HCT116 (cell line): ENCODE results near the gene RGS19. TPM values are rescaled to one million over a fixed set of nuclear protein-coding genes. Genes with fewer than 3 reads are reported as not detected.

ENCODE experiments used
- ATAC-seq: fragments of 200-7000 bp; cut with Tn5 transposase; 2 replicates; pipeline ENCODE4 v1.9.1; 2020; ENCODE audit warnings: mild to moderate bottlenecking, moderate library complexity
- BruUV-seq: library from RNA; stranded (reverse); fragments of 400-500 nt; replicated peaks from 2 replicates; lab custom pipeline; 2021; lab: Mats Ljungman, UMichigan
- CTCF ChIA-PET: fragments of 300-600 bp; sonication (Branson Sonifier 250); formaldehyde crosslinking; loops from one replicate; lab custom pipeline; 2021; ENCODE audit warnings: antibody characterized with exemption; lab: Charles Lee
- POLR2A ChIA-PET: fragments of 300-600, 350-600 bp; sonication (Branson Sonifier 250); formaldehyde crosslinking; loops from one replicate; lab custom pipeline; 2021; ENCODE audit warnings: antibody characterized with exemption; lab: Charles Lee
- RAD21 ChIA-PET, 2 experiments: fragments of 300-600 bp; sonication (Branson Sonifier 250); formaldehyde crosslinking; loops; one replicate each; lab custom pipeline; 2023; ENCODE audit warnings: low total read pairs in 2 of 2; ENCODE audit not compliant: uncharacterized antibody in 2 of 2, unreplicated experiment in 2 of 2, low non-redundant PET in 1 of 2; lab: Charles Lee
- DNase-seq: peaks from one replicate; pipeline ENCODE4 v3.0.0-alpha.2; 2010; ENCODE audit warnings: low read depth, low spot score
- H2AFZ ChIP-seq: fragments of 200-600 bp; shearing (Covaris generic), sonication (generic); 2 replicates; pipeline ENCODE4 v1.6.1; 2017; ENCODE audit warnings: low read depth, mixed run types, mixed read lengths, antibody characterized with exemption, low read length; ENCODE audit not compliant: poor library complexity, severe bottlenecking
- H3K27ac ChIP-seq: 2 replicates; pipeline ENCODE4 v1.5.1; 2012; ENCODE audit warnings: low read depth, low read length
- H3K27me3 ChIP-seq: fragments of 200-600 bp; sonication (generic); 2 replicates; pipeline ENCODE4 v1.6.1; 2016; ENCODE audit warnings: mixed run types, low read length, mixed read lengths; ENCODE audit not compliant: insufficient read depth
- H3K36me3 ChIP-seq, 2 experiments: fragments of 200-500 bp in 1 of 2; fragments of 200-600 bp in 1 of 2; sonication (Bioruptor generic) in 1 of 2; sonication (generic) in 1 of 2; 2 replicates each; pipeline versions ENCODE4 v1.5.1 to v1.6.1; 2014 to 2016; ENCODE audit warnings: low read length in 2 of 2, inconsistent platforms in 1 of 2, mixed read lengths in 1 of 2, mixed run types in 1 of 2; ENCODE audit not compliant: insufficient read depth in 2 of 2, control insufficient read depth in 1 of 2
- H3K4me1 ChIP-seq, 2 experiments: fragments of 200-600 bp in 1 of 2; sonication (generic) in 1 of 2; 2 replicates each; pipeline versions ENCODE4 v1.5.1 to v1.6.1; 2012 to 2017; ENCODE audit warnings: low read length in 2 of 2, inconsistent platforms in 1 of 2, mild to moderate bottlenecking in 1 of 2, mixed read lengths in 1 of 2, mixed run types in 1 of 2, moderate library complexity in 1 of 2; ENCODE audit not compliant: insufficient read depth in 2 of 2, control insufficient read depth in 1 of 2
- H3K4me2 ChIP-seq: fragments of 200-600 bp; sonication (generic); 2 replicates; pipeline ENCODE4 v1.6.1; 2017; ENCODE audit warnings: mixed run types, low read length, mixed read lengths
- H3K4me3 ChIP-seq, 2 experiments: fragments of 200-600 bp in 1 of 2; sonication (generic) in 1 of 2; replicated peaks in 1 of 2; 2 replicates each; pipeline ENCODE4 v1.5.1; 2011 to 2016; ENCODE audit warnings: low read length in 2 of 2, control low read depth in 1 of 2, low read depth in 1 of 2, mild to moderate bottlenecking in 1 of 2, mixed read lengths in 1 of 2, mixed run types in 1 of 2
- H3K79me2 ChIP-seq: fragments of 200-600 bp; sonication (generic); 2 replicates; pipeline ENCODE4 v1.6.1; 2017; ENCODE audit warnings: mild to moderate bottlenecking, mixed run types, low read length, moderate library complexity, mixed read lengths; ENCODE audit not compliant: insufficient read depth
- H3K9ac ChIP-seq: fragments of 200-600 bp; sonication (generic); 2 replicates; pipeline ENCODE4 v1.6.1; 2016; ENCODE audit warnings: low read length, mixed read lengths
- H3K9me2 ChIP-seq: fragments of 200-600 bp; sonication (generic), shearing (Covaris generic); 2 replicates; pipeline ENCODE4 v1.6.1; 2017; ENCODE audit warnings: mixed run types, mild to moderate bottlenecking, moderate library complexity; ENCODE audit not compliant: insufficient read depth
- H3K9me3 ChIP-seq, 2 experiments: fragments of 200-500 bp in 1 of 2; fragments of 200-600 bp in 1 of 2; sonication (Bioruptor generic) in 1 of 2; sonication (generic) in 1 of 2; 2 replicates each; pipeline ENCODE4 v1.6.1; 2014 to 2017; ENCODE audit warnings: low read length in 2 of 2, mixed read lengths in 2 of 2, inconsistent platforms in 1 of 2, low read depth in 1 of 2, mild to moderate bottlenecking in 1 of 2, mixed run types in 1 of 2, moderate library complexity in 1 of 2; ENCODE audit not compliant: control insufficient read depth in 1 of 2, insufficient read depth in 1 of 2
- H4K20me1 ChIP-seq: fragments of 200-600 bp; sonication (generic), shearing (Covaris generic); 2 replicates; pipeline ENCODE4 v1.6.1; 2017; ENCODE audit warnings: mixed run types, mild to moderate bottlenecking, moderate library complexity; ENCODE audit not compliant: insufficient read depth
- CBX3 ChIP-seq: IDR thresholded peaks from 2 replicates; pipeline ENCODE4 v1.6.1; 2012; ENCODE audit warnings: low read depth
- EGR1 ChIP-seq: IDR thresholded peaks from 2 replicates; pipeline ENCODE4 v1.6.1; 2012; ENCODE audit warnings: low read depth
- POLR2AphosphoS5 ChIP-seq: IDR thresholded peaks from 2 replicates; pipeline ENCODE4 v1.6.1; 2011; ENCODE audit warnings: mild to moderate bottlenecking, low read depth, low read length, moderate library complexity
- RAD21 ChIP-seq: IDR thresholded peaks from 2 replicates; pipeline ENCODE4 v1.6.1; 2012; ENCODE audit warnings: low read depth, mild to moderate bottlenecking
- SIN3A ChIP-seq: IDR thresholded peaks from 2 replicates; pipeline ENCODE4 v1.6.1; 2012; ENCODE audit warnings: low read depth
- SP1 ChIP-seq: IDR thresholded peaks from 2 replicates; pipeline ENCODE4 v1.6.1; 2012; ENCODE audit warnings: low read depth
- SRF ChIP-seq: IDR thresholded peaks from 2 replicates; pipeline ENCODE4 v1.6.1; 2012; ENCODE audit warnings: low read depth
- ZFX ChIP-seq: fragments of 450-650 bp; IDR thresholded peaks from 2 replicates; pipeline ENCODE4 v1.6.1; 2017
- ZNF274 ChIP-seq: fragments of 200-500 bp; sonication (Bioruptor generic); IDR thresholded peaks from 2 replicates; pipeline ENCODE4 v1.6.1; 2014; ENCODE audit warnings: mild to moderate bottlenecking, low read depth, low read length, inconsistent platforms
- intact Hi-C: fragments of 100-400 bp; cut with micrococcal nuclease; formaldehyde crosslinking; loops from 2 replicates; pipeline ENCODE4 v1.10.0; 2022
- total RNA-seq: library from RNA; stranded (reverse); gene quantifications from one replicate; pipeline ENCODE4 v1.2.1, GENCODE V29; 2021; ENCODE audit not compliant: unreplicated experiment
- TF ChIP-seq, protein P1 (sequence below): IDR thresholded peaks from 2 replicates; pipeline ENCODE4 v1.6.1; 2012
- TF ChIP-seq, protein P2 (sequence below): IDR thresholded peaks from 2 replicates; pipeline ENCODE4 v1.6.1; 2011; ENCODE audit warnings: mild to moderate bottlenecking, low read length, moderate library complexity; ENCODE audit not compliant: insufficient replicate concordance; ENCODE audit errors: extremely low read depth
- TF ChIP-seq, protein P3 (sequence below), 3 experiments: fragments of 200-600 bp in 1 of 3; sonication (generic) in 1 of 3; IDR thresholded peaks in 2 of 3; conservative IDR thresholded peaks in 1 of 3; 2 replicates each; pipeline ENCODE4 v1.5.1; 2012 to 2017; ENCODE audit warnings: low read depth in 2 of 3, low read length in 2 of 3, antibody characterized with exemption in 1 of 3, borderline replicate concordance in 1 of 3, control low read depth in 1 of 3, mild to moderate bottlenecking in 1 of 3, mixed read lengths in 1 of 3, mixed run types in 1 of 3, moderate library complexity in 1 of 3; ENCODE audit not compliant: insufficient read depth in 1 of 3

Gene RGS19
- total RNA-seq, 1 experiment from 2014 or later: 21.4 TPM

DNA sequence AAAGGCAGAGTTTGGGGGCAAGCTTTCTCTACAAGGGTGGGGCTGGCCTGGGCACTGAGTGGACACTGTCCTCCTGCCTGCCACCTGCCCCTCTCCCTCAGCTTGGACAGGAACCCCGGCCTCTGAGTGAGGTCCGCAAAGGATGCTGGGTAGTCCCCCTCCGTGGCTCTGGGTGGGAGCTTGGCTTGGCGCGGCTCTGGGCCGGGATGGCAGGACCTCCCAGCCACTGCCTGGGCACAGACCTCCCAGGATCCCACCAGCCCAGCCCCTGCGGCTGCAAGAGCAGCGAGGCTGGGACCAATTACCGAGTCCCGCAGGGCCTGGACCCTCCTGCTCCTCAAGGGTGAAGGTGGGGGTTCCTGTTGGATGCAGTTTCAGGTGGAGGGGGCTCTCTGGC, 27.0 kb downstream of the RGS19 start:
- TF ChIP-seq SP1 (no peak), RAD21 (no peak), POLR2AphosphoS5 (no peak), CBX3 (no peak), SRF (no peak), ZNF274 (no peak), SIN3A (no peak), EGR1 (no peak), ZFX (no peak)
- TF ChIP-seq, protein P1, sequence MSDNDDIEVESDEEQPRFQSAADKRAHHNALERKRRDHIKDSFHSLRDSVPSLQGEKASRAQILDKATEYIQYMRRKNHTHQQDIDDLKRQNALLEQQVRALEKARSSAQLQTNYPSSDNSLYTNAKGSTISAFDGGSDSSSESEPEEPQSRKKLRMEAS: no peak
- TF ChIP-seq, protein P2, sequence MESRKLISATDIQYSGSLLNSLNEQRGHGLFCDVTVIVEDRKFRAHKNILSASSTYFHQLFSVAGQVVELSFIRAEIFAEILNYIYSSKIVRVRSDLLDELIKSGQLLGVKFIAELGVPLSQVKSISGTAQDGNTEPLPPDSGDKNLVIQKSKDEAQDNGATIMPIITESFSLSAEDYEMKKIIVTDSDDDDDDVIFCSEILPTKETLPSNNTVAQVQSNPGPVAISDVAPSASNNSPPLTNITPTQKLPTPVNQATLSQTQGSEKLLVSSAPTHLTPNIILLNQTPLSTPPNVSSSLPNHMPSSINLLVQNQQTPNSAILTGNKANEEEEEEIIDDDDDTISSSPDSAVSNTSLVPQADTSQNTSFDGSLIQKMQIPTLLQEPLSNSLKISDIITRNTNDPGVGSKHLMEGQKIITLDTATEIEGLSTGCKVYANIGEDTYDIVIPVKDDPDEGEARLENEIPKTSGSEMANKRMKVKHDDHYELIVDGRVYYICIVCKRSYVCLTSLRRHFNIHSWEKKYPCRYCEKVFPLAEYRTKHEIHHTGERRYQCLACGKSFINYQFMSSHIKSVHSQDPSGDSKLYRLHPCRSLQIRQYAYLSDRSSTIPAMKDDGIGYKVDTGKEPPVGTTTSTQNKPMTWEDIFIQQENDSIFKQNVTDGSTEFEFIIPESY: no peak
- TF ChIP-seq, protein P3, sequence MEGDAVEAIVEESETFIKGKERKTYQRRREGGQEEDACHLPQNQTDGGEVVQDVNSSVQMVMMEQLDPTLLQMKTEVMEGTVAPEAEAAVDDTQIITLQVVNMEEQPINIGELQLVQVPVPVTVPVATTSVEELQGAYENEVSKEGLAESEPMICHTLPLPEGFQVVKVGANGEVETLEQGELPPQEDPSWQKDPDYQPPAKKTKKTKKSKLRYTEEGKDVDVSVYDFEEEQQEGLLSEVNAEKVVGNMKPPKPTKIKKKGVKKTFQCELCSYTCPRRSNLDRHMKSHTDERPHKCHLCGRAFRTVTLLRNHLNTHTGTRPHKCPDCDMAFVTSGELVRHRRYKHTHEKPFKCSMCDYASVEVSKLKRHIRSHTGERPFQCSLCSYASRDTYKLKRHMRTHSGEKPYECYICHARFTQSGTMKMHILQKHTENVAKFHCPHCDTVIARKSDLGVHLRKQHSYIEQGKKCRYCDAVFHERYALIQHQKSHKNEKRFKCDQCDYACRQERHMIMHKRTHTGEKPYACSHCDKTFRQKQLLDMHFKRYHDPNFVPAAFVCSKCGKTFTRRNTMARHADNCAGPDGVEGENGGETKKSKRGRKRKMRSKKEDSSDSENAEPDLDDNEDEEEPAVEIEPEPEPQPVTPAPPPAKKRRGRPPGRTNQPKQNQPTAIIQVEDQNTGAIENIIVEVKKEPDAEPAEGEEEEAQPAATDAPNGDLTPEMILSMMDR (IDR thresholded peaks at IDR 0.05 in 2 of 3, conservative IDR thresholded peaks at IDR 0.05 in 1 of 3; ENCODE audit: borderline replicate concordance in 1 of 3, insufficient read depth in 1 of 3, low read depth in 2 of 3, low read length in 2 of 3): no peak

More for the DNA sequence above, 27.0 kb downstream of the RGS19 start:
- BruUV-seq: no TSS peak
- Histone ChIP-seq H3K4me2 (no peak overlapping the region), H3K27me3 (no peaks in the 10 kb centered on the region), H4K20me1 (no peaks in the 10 kb centered on the region), H3K27ac (no peak overlapping the region), H3K79me2 (no peaks in the 10 kb centered on the region), H3K9me3 (no peaks in the 10 kb centered on the region), H3K36me3 (no peaks in the 10 kb centered on the region), H3K9ac (no peak overlapping the region), H2AFZ (no peak overlapping the region), H3K4me1 (peaks cover 16 to 34% of the 10 kb centered on the region in 2 experiments), H3K4me3 (no peak overlapping the region), H3K9me2 (no peaks in the 10 kb centered on the region)
- DNase-seq (no peak), ATAC-seq (no peak)
- CTCF ChIA-PET: interaction anchor here (2.9 kb wide), 1 partner anchor 72 kb away, joined by 13 read pairs; the partner anchor contains the start of gene PRPF6
- RAD21 ChIA-PET: no interaction called here
- POLR2A ChIA-PET: no interaction called here
- intact Hi-C loops: loop anchor here (10.0 kb wide), 1 partner anchor 348 kb away; the partner anchor contains the start of genes ARFRP1 and ZGPAT
